ENCODE data around the gene S100A16.

Gene S100A16

DNA sequence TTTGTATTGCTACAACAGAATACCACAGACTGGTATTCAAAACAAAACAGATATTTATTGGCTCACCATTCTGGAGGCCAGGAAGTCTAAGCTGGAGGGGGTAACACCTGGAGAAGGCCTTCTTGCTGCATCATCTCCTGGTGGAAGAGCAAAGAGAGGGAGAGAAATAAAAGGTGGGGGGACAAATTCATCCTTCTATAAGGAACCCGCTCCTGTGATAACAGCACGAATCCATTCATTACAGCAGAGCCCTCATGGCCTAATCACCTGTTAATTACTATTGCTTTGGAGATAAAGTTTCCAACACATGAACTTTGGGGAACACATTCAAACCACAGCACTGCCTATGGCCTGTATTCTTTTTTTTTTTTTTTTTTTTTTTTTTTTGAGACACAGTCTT lies 52.7 kb downstream of the S100A16 start:
- no peak for FAIRE-seq

DNA sequence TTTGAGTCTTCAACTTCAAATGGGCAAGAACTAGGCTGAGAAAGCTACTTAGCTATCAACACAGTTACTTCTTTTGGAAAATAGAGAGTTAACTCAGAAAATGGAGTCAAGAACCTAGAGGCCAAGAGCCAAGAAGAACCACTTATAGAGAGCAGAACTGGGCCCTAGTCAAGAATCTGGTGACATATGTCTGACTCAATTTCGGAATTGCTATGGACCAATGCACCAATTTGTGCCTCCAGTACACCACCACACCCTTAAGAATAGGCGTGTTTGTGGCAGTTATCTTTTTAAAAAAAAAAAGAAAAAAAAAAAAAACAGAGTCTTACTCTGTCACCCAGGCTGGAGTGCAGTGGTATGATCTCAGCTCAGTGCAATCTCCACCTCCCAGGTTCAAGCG lies 55.1 kb downstream of the S100A16 start:
- FAIRE-seq: no peak
